GM12878 (cell line): ENCODE data around the gene BPIFA1. TPM values are rescaled to one million over a fixed set of nuclear protein-coding genes. Genes with fewer than 3 reads are reported as not detected.

ENCODE experiments used
- ATAC-seq: fragments of 200-7000 bp; cut with Tn5 transposase; 3 replicates; pipeline ENCODE4 v1.9.1; 2020; ENCODE audit warnings: mild to moderate bottlenecking, moderate library complexity
- BruUV-seq: library from RNA; stranded (reverse); fragments of 400-500 nt; replicated peaks from 2 replicates; lab custom pipeline; 2021; lab: Mats Ljungman, UMichigan
- CTCF ChIA-PET: fragments of 300-600 bp; sonication (Branson Sonifier 250); formaldehyde crosslinking; extraction: SDS; loops from one replicate; lab custom pipeline; 2021; ENCODE audit warnings: inconsistent platforms; lab: Yijun Ruan, JAX
- POLR2A ChIA-PET: fragments of 350-600 bp; formaldehyde crosslinking; extraction: SDS; loops from one replicate; lab custom pipeline; 2021; ENCODE audit warnings: inconsistent platforms; lab: Charles Lee
- RAD21 ChIA-PET: fragments of 300-600 bp; sonication (Branson Sonifier 250); formaldehyde crosslinking; loops from one replicate; lab custom pipeline; 2023; ENCODE audit warnings: antibody characterized with exemption; ENCODE audit not compliant: unreplicated experiment; lab: Charles Lee
- SMC1A ChIA-PET: fragments of 300-600 bp; sonication (Branson Sonifier 250); formaldehyde crosslinking; loops from one replicate; lab custom pipeline; 2023; ENCODE audit not compliant: unreplicated experiment, uncharacterized antibody; lab: Charles Lee
- DNase-seq: peaks from one replicate; pipeline ENCODE4 v3.0.0-alpha.2; 2011; ENCODE audit warnings: low read depth, low spot score
- FAIRE-seq: peaks from 3 replicates; lab custom pipeline; 2011; peaks lifted over from hg19 to GRCh38; lab: Jason Lieb, UNC
- H2AFZ ChIP-seq: 2 replicates; pipeline ENCODE4 v1.6.0; 2011; ENCODE audit warnings: low read depth, low read length, control low read depth; ENCODE audit not compliant: control insufficient read depth
- H3K27ac ChIP-seq: 2 replicates; pipeline ENCODE4 v1.5.1; 2011; ENCODE audit warnings: control low read depth; ENCODE audit not compliant: control insufficient read depth, insufficient read depth
- H3K27me3 ChIP-seq, 2 experiments: replicated peaks in 1 of 2; 2 replicates each; pipeline versions ENCODE4 v1.6.0 to v1.6.1; 2011; ENCODE audit warnings: low read length in 1 of 2; ENCODE audit not compliant: control insufficient read depth in 2 of 2, insufficient read depth in 2 of 2
- H3K36me3 ChIP-seq, 2 experiments: 2 replicates each; pipeline ENCODE4 v1.5.1; 2011; ENCODE audit warnings: low read length in 1 of 2; ENCODE audit not compliant: control insufficient read depth in 2 of 2, insufficient read depth in 2 of 2
- H3K4me1 ChIP-seq: 2 replicates; pipeline ENCODE4 v1.6.1; 2011; ENCODE audit warnings: mild to moderate bottlenecking, low read length, moderate library complexity, mixed read lengths; ENCODE audit not compliant: control insufficient read depth, insufficient read depth
- H3K4me2 ChIP-seq: 2 replicates; pipeline ENCODE4 v1.6.0; 2011; ENCODE audit warnings: control low read depth; ENCODE audit not compliant: control insufficient read depth, insufficient read depth
- H3K4me3 ChIP-seq: fragments of 200-600 bp; sonication (generic); 2 replicates; pipeline ENCODE4 v1.5.1; 2016
- H3K79me2 ChIP-seq: 2 replicates; pipeline ENCODE4 v1.6.0; 2011; ENCODE audit warnings: low read length; ENCODE audit not compliant: control insufficient read depth, insufficient read depth
- H3K9ac ChIP-seq: 2 replicates; pipeline ENCODE4 v1.8.0; 2011; ENCODE audit warnings: low read length, control low read depth, mixed read lengths; ENCODE audit not compliant: control insufficient read depth, insufficient read depth
- H3K9me3 ChIP-seq: replicated peaks from 3 replicates; pipeline ENCODE4 v1.5.1; 2011; ENCODE audit warnings: mild to moderate bottlenecking, low read length; ENCODE audit not compliant: control insufficient read depth, insufficient read depth
- H4K20me1 ChIP-seq: 2 replicates; pipeline ENCODE4 v1.6.0; 2011; ENCODE audit not compliant: control insufficient read depth, insufficient read depth
- BCLAF1 ChIP-seq: fragments of 450-650 bp; IDR thresholded peaks from 2 replicates; pipeline ENCODE4 v1.6.1; 2017; ENCODE audit warnings: antibody characterized with exemption, mild to moderate bottlenecking, moderate library complexity
- BRCA1 ChIP-seq: IDR thresholded peaks from 2 replicates; pipeline ENCODE4 v1.6.1; 2011; ENCODE audit warnings: low read depth, low read length, improper control_type of control experiment
- CREM ChIP-seq: IDR thresholded peaks from 2 replicates; pipeline ENCODE4 v1.6.1; 2014; ENCODE audit warnings: antibody characterized with exemption, low read depth
- ELK1 ChIP-seq: IDR thresholded peaks from 2 replicates; pipeline ENCODE4 v1.6.1; 2012; ENCODE audit warnings: low read depth, low read length, improper control_type of control experiment
- HDAC2 ChIP-seq: fragments of 200-600 bp; sonication (generic); IDR thresholded peaks from 2 replicates; pipeline ENCODE4 v1.6.1; 2017
- IRF5 ChIP-seq: fragments of 450-650 bp; IDR thresholded peaks from 2 replicates; pipeline ENCODE4 v1.6.1; 2017; ENCODE audit warnings: borderline replicate concordance
- REST ChIP-seq: IDR thresholded peaks from 2 replicates; pipeline ENCODE4 v1.6.1; 2012; ENCODE audit warnings: mild to moderate bottlenecking, low read depth, low read length
- TCF12 ChIP-seq: IDR thresholded peaks from 2 replicates; pipeline ENCODE4 v1.6.1; 2011; ENCODE audit warnings: low read depth, mild to moderate bottlenecking, low read length
- WGBS: methylation state at CpG from one replicate; pipeline ENCODE4 v1.1.6; 2016; ENCODE audit warnings: low lambda C conversion rate; ENCODE audit not compliant: insufficient replicate concordance, insufficient coverage; ENCODE audit errors: missing lambda C conversion rate; 5-methylcytosine and 5-hydroxymethylcytosine counted together
- in situ Hi-C: fragments of 300-500 bp; cut with MboI; formaldehyde crosslinking; loops from 9 replicates; pipeline ENCODE4 v1.14.3; 2018; ENCODE audit warnings: mixed read lengths
- intact Hi-C: fragments of 100-400 bp; cut with micrococcal nuclease; formaldehyde crosslinking; loops from one replicate; pipeline ENCODE4 v1.14.2; 2022; ENCODE audit not compliant: unreplicated experiment
- polyA plus RNA-seq, 11 experiments: library from polyadenylated mRNA; depleted of rRNA in 4 of 11; unstranded in 6 of 11; stranded (reverse) in 5 of 11; fragments of >200 nt; fragmentation: Nextera tagmentation in 4 of 11; fragmentation: Illumina TruSeq in 1 of 11; extraction: Ambion mirVana in 4 of 11; extraction: Trizol in 1 of 11; gene quantifications; 1 replicate in 1 of 11; 2 replicates in 10 of 11; pipeline versions ENCODE4 v1.2.1 to v1.2.3, GENCODE V29; 2011 to 2016; ENCODE audit warnings: inconsistent platforms in 2 of 11, missing spikeins in 2 of 11, low read depth in 1 of 11
- total RNA-seq, 4 experiments: library from RNA; depleted of rRNA in 3 of 4; stranded (reverse); fragments of >200 nt in 3 of 4; fragmentation: Illumina TruSeq in 1 of 4; extraction: Trizol in 1 of 4; gene quantifications; 2 replicates each; pipeline versions ENCODE4 v1.2.1 to v1.2.3, GENCODE V29; 2013 to 2021

Gene BPIFA1
- total and polyA plus RNA-seq, 10 of the 15 experiments (the other 5 are each of a cell fraction or from before 2014, with no cell fraction given): not detected

GRCh38 chr20:33239979-33240736, 4.4 kb downstream of the BPIFA1 start (continued):
- TF ChIP-seq REST (no peak), BCLAF1 (no peak), CREM (no peak)

- Histone ChIP-seq H3K4me2 (no peak overlapping the region), H3K36me3 (no peaks in the 10 kb centered on the region), H3K4me3 (no peak overlapping the region), H3K27ac (no peak overlapping the region), H3K79me2 (no peaks in the 10 kb centered on the region), H4K20me1 (no peaks in the 10 kb centered on the region), H3K4me1 (no peaks in the 10 kb centered on the region), H3K9me3 (no peaks in the 10 kb centered on the region), H2AFZ (no peak overlapping the region), H3K9ac (no peak overlapping the region), H3K27me3 (0 out of 4 replicates have a peak, but pooled peaks cover 0 to 1% of the 10 kb centered on the region in 2 experiments)
- FAIRE-seq (no peak), ATAC-seq (no peak), DNase-seq (no peak)
- ChIA-PET RAD21 (no interaction called here), POLR2A (no interaction called here), SMC1A (no interaction called here), CTCF (interaction anchor here (1.6 kb wide), 1 partner anchor 13 kb away, joined by 3 read pairs; no protein-coding TSS in a partner anchor)
- no TSS peak for BruUV-seq
- in situ Hi-C loops (no loop called here), intact Hi-C loops (no loop called here)
- 25% methylated on average over 4 of the region's 5 CpGs for WGBS
- TF ChIP-seq CREM (no peak), ELK1 (no peak), BRCA1 (no peak), IRF5 (no peak), BCLAF1 (no peak), TCF12 (no peak), HDAC2 (no peak)
These were observed 5.1 kb downstream of the BPIFA1 start for GRCh38 chr20:33240923-33241322.
